ENCODE measurements around the gene PTPN2. TPM values are rescaled to one million over a fixed set of nuclear protein-coding genes. Genes with fewer than 3 reads are reported as not detected.
"Not testable (repeated sequence)": the region's sequence is repeated elsewhere in the genome, so short reads cannot be mapped to it uniquely, and the experiment has no call there.

The PTPN2 gene
- total RNA-seq, 1 experiment from 2014 or later: 52.8 TPM

GRCh38 chr18:12896784-12897333 lies 12.8 kb upstream of the PTPN2 start:
- DNase-seq (ENCODE audit: low spot score); in situ Hi-C loops (cut with HindIII; ENCODE audit: low sequenced_read_pairs): not testable (repeated sequence)

GRCh38 chr18:12895626-12896025 lies 11.6 kb upstream of the PTPN2 start:
- no peak for DNase-seq (ENCODE audit: low spot score)
- in situ Hi-C loops (cut with HindIII; ENCODE audit: low sequenced_read_pairs): no loop called here

GRCh38 chr18:12895014-12895413 lies 11.0 kb upstream of the PTPN2 start:
- in situ Hi-C loops (cut with HindIII; ENCODE audit: low sequenced_read_pairs): no loop called here
- DNase-seq (ENCODE audit: low spot score): no peak

GRCh38 chr18:12891561-12891960 lies 7.5 kb upstream of the PTPN2 start:
- in situ Hi-C loops (cut with HindIII; ENCODE audit: low sequenced_read_pairs): no loop called here
- no peak for DNase-seq (ENCODE audit: low spot score)

GRCh38 chr18:12890964-12891363 lies 6.9 kb upstream of the PTPN2 start:
- no peak for DNase-seq (ENCODE audit: low spot score)
- in situ Hi-C loops (cut with HindIII; ENCODE audit: low sequenced_read_pairs): no loop called here

GRCh38 chr18:12886498-12887126 lies 2.6 kb upstream of the PTPN2 start:
- no peak for DNase-seq (ENCODE audit: low spot score)
- in situ Hi-C loops (cut with HindIII; ENCODE audit: low sequenced_read_pairs): no loop called here

GRCh38 chr18:12885500-12885899 lies 1.5 kb upstream of the PTPN2 start:
- in situ Hi-C loops (cut with HindIII; ENCODE audit: low sequenced_read_pairs): no loop called here
- DNase-seq (ENCODE audit: low spot score): no peak

- in situ Hi-C loops (cut with HindIII; ENCODE audit: low sequenced_read_pairs): no loop called here
- DNase-seq (ENCODE audit: low spot score): no peak
These were observed 628 bp upstream of the PTPN2 start for GRCh38 chr18:12884406-12885323.

- DNase-seq (ENCODE audit: low spot score): no peak
- in situ Hi-C loops (cut with HindIII; ENCODE audit: low sequenced_read_pairs): no loop called here
These were observed 709 bp downstream of the PTPN2 start for GRCh38 chr18:12883372-12883683.

- in situ Hi-C loops (cut with HindIII; ENCODE audit: low sequenced_read_pairs): no loop called here
- DNase-seq (ENCODE audit: low spot score): peak; percentile 28
These were observed 1.3 kb downstream of the PTPN2 start for GRCh38 chr18:12882453-12883371.

- in situ Hi-C loops (cut with HindIII; ENCODE audit: low sequenced_read_pairs): no loop called here
These were observed 3.5 kb downstream of the PTPN2 start for GRCh38 chr18:12880541-12880910.

GRCh38 chr18:12879840-12880540 lies 4.0 kb downstream of the PTPN2 start:
- in situ Hi-C loops (cut with HindIII; ENCODE audit: low sequenced_read_pairs): no loop called here
- no peak for DNase-seq (ENCODE audit: low spot score)

More at GRCh38 chr18:12880541-12880910, 3.5 kb downstream of the PTPN2 start:
- no peak for DNase-seq (ENCODE audit: low spot score)

GRCh38 chr18:12874992-12875391 lies 9.0 kb downstream of the PTPN2 start:
- DNase-seq (ENCODE audit: low spot score); in situ Hi-C loops (cut with HindIII; ENCODE audit: low sequenced_read_pairs): not testable (repeated sequence)

- in situ Hi-C loops (cut with HindIII; ENCODE audit: low sequenced_read_pairs); DNase-seq (ENCODE audit: low spot score): not testable (repeated sequence)
These were observed 10.0 kb downstream of the PTPN2 start for GRCh38 chr18:12873961-12874567.

- in situ Hi-C loops (cut with HindIII; ENCODE audit: low sequenced_read_pairs): no loop called here
- no peak for DNase-seq (ENCODE audit: low spot score)
These were observed 11.6 kb downstream of the PTPN2 start for GRCh38 chr18:12872408-12872807.

- DNase-seq (ENCODE audit: low spot score): no peak
- in situ Hi-C loops (cut with HindIII; ENCODE audit: low sequenced_read_pairs): no loop called here
These were observed 15.5 kb downstream of the PTPN2 start for GRCh38 chr18:12868576-12868975.

GRCh38 chr18:12867441-12868123 lies 16.5 kb downstream of the PTPN2 start:
- no peak for DNase-seq (ENCODE audit: low spot score)
- in situ Hi-C loops (cut with HindIII; ENCODE audit: low sequenced_read_pairs): no loop called here

- in situ Hi-C loops (cut with HindIII; ENCODE audit: low sequenced_read_pairs): no loop called here
- no peak for DNase-seq (ENCODE audit: low spot score)
These were observed 20.3 kb downstream of the PTPN2 start for GRCh38 chr18:12863687-12864216.

All from G401 (cell line).